Adrenal gland (tissue), 12 donors: ENCODE measurements around the gene SPTLC1. TPM values are rescaled to one million over a fixed set of nuclear protein-coding genes. Genes with fewer than 3 reads are reported as not detected.
"Not testable (repeated sequence)": the region's sequence is repeated elsewhere in the genome, so short reads cannot be mapped to it uniquely, and the experiment has no call there.

Experiments used
- DNase-seq, 7 donors: peaks; one replicate each; pipeline ENCODE4 v3.0.0-alpha.2; 2019 to 2020
- H3K27ac ChIP-seq, 5 donors: fragments of 200-600 bp; sonication (generic) in 4 of 5; 1 replicate in 3 of 5; 2 replicates in 2 of 5; pipeline versions ENCODE4 v1.5.1 to v1.8.0; 2016 to 2020; ENCODE audit warnings: mild to moderate bottlenecking in 1 of 5
- H3K27me3 ChIP-seq: fragments of 200-600 bp; 2 replicates; pipeline ENCODE4 v1.8.0; 2021
- H3K36me3 ChIP-seq, 2 donors: fragments of 200-600 bp; replicated peaks in 1 of 2; 1 replicate in 1 of 2; 2 replicates in 1 of 2; pipeline versions ENCODE4 v1.5.1 to v1.8.0; 2018 to 2022
- H3K4me1 ChIP-seq, 2 donors: fragments of 200-600 bp; replicated peaks in 1 of 2; 1 replicate in 1 of 2; 2 replicates in 1 of 2; pipeline versions ENCODE4 v1.5.1 to v1.8.0; 2018 to 2021
- H3K4me3 ChIP-seq, 4 donors: fragments of 200-600 bp; sonication (generic) in 3 of 4; one replicate each; pipeline ENCODE4 v1.5.1; 2016 to 2018
- H3K9me3 ChIP-seq, 3 donors: fragments of 200-600 bp; sonication (generic) in 1 of 3; replicated peaks in 1 of 3; 1 replicate in 2 of 3; 2 replicates in 1 of 3; pipeline versions ENCODE4 v1.5.1 to v1.8.0; 2016 to 2021
- CTCF ChIP-seq, 6 experiments: fragments of 450-650 bp in 4 of 6; fragments of 200-600 bp in 2 of 6; sonication (generic) in 1 of 6; IDR thresholded peaks; 1 replicate in 5 of 6; 2 replicates in 1 of 6; pipeline versions ENCODE4 v1.5.1 to v1.8.0; 2016 to 2021; ENCODE audit warnings: antibody characterized with exemption in 6 of 6, mild to moderate bottlenecking in 2 of 6, moderate library complexity in 1 of 6
- POLR2A ChIP-seq, 2 donors: fragments of 450-650 bp; IDR thresholded peaks; one replicate each; pipeline ENCODE4 v1.6.1; 2017; ENCODE audit warnings: antibody characterized with exemption in 2 of 2, mild to moderate bottlenecking in 2 of 2, moderate library complexity in 1 of 2
- WGBS, 4 donors: extraction: QIAGEN DNeasy Blood & Tissue Kit in 2 of 4; methylation state at CpG; one replicate each; pipeline versions ENCODE4 v1.1.5 to v1.1.7; 2013 to 2017; 5-methylcytosine and 5-hydroxymethylcytosine counted together
- intact Hi-C, 2 donors: fragments of 100-400 bp; cut with DNase I; formaldehyde crosslinking; loops; one replicate each; pipeline versions ENCODE4 v1.14.1 to v1.15.0; 2022 to 2023
- polyA plus RNA-seq, 3 donors: library from polyadenylated mRNA; stranded (reverse); fragments of 200-250 nt in 2 of 3; fragments of 350-450 nt in 1 of 3; fragmentation: Illumina TruSeq in 1 of 3; extraction: RNeasy Lipid Tissue Mini Kit (QIAGEN cat#74804) in 1 of 3; gene quantifications; one replicate each; pipeline ENCODE4 v1.2.3, GENCODE V29; 2013 to 2014
- total RNA-seq, 9 donors: library from RNA; depleted of rRNA in 4 of 9; stranded (reverse); fragments of >200 nt in 4 of 9; fragments of 120-200 nt in 1 of 9; fragmentation: NEBNext Ultra II Directional in 1 of 9; extraction: Animal tissue kit (Norgen Biotek cat#: 25700) in 1 of 9; gene quantifications; one replicate each; pipeline versions ENCODE4 v1.1.0 to v1.2.4, GENCODE V29; 2013 to 2023
- donor health status: healthy with polysubstance abuse.
- donor health status: Bipolar disorder and iron deficiency.
- donor health status: DM: yes; HTN: yes; CAD: no.
- donor health status: DM: no; HTN: no; CAD: no.
- donor health status: DM: no; HTN: no; CAD: no.
- donor health status: DM: yes; HTN: yes; CAD: no.

SPTLC1 gene
- total and polyA plus RNA-seq, 12 donors, result 18.8 to 106 (median 72.9) TPM

GRCh38 chr9:92108122-92108521 is 7.1 kb downstream of the SPTLC1 start:
- no peaks in the 10 kb centered on the region for H3K27me3 ChIP-seq
- 93 to 97% (median 94%) methylated on average over 4 of the region's 4 CpGs for WGBS, 4 donors
- peaks cover 0 to 25% of the 10 kb centered on the region in 2 donors for H3K36me3 ChIP-seq
- no peak for DNase-seq
- TF ChIP-seq CTCF (IDR thresholded peaks at IDR 0.05), result no peak
- no peak overlapping the region for H3K27ac ChIP-seq
- intact Hi-C loops, result no loop called here
- H3K9me3 ChIP-seq, result no peaks in the 10 kb centered on the region
- H3K4me3 ChIP-seq, result no peak overlapping the region
- H3K4me1 ChIP-seq, result no peaks in the 10 kb centered on the region

DNA sequence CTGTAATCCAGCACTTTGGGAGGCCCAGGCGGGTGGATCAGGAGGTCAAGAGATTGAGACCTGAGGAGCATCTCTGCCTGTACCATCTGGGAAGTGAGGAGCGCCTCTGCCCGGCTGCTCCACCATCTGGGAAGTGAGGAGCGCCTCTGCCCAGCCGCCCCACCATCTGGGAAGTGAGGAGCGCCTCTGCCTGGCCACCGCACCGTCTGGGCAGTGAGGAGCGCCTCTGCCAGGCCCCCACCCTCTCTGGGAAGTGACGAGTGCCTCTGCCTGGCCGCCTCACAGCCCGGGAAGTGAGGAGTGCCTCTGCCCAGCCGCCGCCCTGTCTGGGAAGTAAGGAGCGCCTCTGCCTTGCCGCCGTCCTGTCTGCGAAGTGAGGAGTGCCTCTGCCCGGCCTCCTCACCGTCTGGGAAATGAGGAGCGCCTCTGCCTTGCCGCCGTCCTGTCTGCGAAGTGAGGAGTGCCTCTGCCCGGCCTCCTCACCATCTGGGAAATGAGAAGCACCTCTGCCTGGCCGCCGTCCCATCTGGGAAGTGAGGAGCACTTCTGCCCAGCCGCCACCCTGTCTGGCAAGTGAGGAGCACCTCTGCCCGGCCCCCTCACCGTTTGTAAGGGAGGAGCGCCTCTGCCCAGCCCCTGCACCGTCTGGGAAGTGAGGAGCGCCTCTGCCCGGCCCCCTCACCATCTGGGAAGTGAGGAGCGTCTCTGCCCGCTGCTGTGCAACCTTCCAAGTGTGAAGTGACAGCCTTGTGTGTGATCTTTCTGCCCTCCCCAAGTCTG is 9.6 kb downstream of the SPTLC1 start:
- WGBS, 4 donors, result 96 to 97% (median 96%) methylated on average over 27 to 36 of the region's 36 CpGs
- peaks cover 0 to 16% of the 10 kb centered on the region in 2 donors for H3K36me3 ChIP-seq
- H3K4me3 ChIP-seq, H3K27me3 ChIP-seq, intact Hi-C loops, H3K4me1 ChIP-seq, H3K27ac ChIP-seq, DNase-seq, H3K9me3 ChIP-seq: not testable (repeated sequence)

DNA sequence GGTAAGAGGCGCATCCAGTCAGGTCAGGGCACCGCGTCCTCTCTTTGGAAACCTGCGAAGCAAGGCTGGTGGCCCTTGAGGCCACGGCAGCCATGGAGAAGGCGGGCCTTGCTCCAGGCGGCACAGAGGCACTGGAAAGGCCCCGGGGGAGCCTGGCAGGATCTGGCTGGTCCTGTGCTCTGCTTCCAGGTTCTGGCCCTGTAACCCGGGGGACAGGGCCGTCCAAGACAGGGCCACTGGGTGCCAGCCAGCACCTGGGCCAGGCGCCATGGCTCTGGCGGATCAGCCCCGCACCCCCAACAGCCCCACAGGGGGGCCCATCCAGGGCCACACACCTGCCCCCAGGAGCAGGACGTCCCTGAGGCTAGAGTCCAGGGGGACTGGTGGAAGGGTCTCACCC is 11.6 kb downstream of the SPTLC1 start:
- WGBS, 4 donors, result 95 to 100% (median 98%) methylated on average over 3 to 14 of the region's 14 CpGs
- intact Hi-C loops, result not testable (repeated sequence)

DNA sequence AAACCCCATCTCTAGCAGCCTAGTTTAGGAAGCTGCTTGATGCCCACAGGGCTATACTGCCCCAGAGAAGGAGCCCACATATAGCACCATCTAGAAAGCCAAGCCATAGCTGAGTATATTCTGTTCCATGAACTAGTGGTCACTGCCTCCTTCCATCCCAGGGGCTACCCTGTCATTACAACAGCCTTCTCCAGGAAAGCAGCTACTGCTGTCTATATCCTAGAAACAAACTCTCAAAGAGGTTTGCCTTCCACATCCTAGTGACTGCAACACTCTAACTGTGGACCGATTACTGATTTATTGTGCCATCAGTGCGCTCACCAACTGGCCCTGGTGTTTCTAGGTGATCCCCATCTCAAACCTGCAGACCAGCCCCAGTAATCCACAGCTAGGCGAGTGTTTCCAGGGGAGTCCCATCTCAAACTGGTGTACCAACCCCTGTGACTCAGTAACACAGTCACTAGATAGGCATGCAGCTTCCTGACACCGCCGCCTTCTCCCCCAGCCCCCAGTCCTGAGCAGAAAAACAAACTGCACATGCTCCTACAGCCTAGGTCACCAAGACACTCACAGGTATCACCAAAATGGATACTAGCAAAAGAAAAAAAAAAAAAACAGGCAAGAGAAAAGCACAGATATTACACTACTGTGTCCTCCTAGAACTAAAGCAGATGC is 14.8 kb downstream of the SPTLC1 start:
- 75 to 92% (median 83%) methylated on average over 2 to 5 of the region's 5 CpGs for WGBS, 4 donors
- DNase-seq, result peak in 4 of 7 donors; percentile 31 to 45 (median 36)
- intact Hi-C loops, result no loop called here

More for the DNA sequence above, 11.6 kb downstream of the SPTLC1 start:
- not testable (repeated sequence) for H3K4me3 ChIP-seq, DNase-seq, H3K9me3 ChIP-seq, H3K4me1 ChIP-seq, H3K27me3 ChIP-seq, H3K27ac ChIP-seq
- peaks cover 0 to 16% of the 10 kb centered on the region in 2 donors for H3K36me3 ChIP-seq

More for the DNA sequence above, 14.8 kb downstream of the SPTLC1 start:
- TF ChIP-seq POLR2A (IDR thresholded peaks at IDR 0.05), result no peak
- no peak for TF ChIP-seq CTCF (IDR thresholded peaks at IDR 0.05)
- H3K27me3 ChIP-seq, result no peaks in the 10 kb centered on the region
- H3K27ac ChIP-seq, result peak overlapping the region in 1 of 5 donors; percentile 7
- H3K4me3 ChIP-seq, result no peak overlapping the region
- peaks cover 0 to 13% of the 10 kb centered on the region in 2 donors for H3K36me3 ChIP-seq
- H3K4me1 ChIP-seq, result peaks cover 0 to 12% of the 10 kb centered on the region in 2 donors
- no peaks in the 10 kb centered on the region for H3K9me3 ChIP-seq
